Non-pigmented ciliary epithelial cell (primary cell): ENCODE measurements around the gene FZR1.
A peak's percentile ranks its signal among the peaks of the same experiment; 100 is the strongest.
"Not testable (repeated sequence)": the region's sequence is repeated elsewhere in the genome, so short reads cannot be mapped to it uniquely, and the experiment has no call there.

Source experiments
- DNase-seq: peaks from one replicate; pipeline ENCODE4 v3.0.0-alpha.2; 2010; ENCODE audit warnings: low read depth

The FZR1 gene

DNA sequence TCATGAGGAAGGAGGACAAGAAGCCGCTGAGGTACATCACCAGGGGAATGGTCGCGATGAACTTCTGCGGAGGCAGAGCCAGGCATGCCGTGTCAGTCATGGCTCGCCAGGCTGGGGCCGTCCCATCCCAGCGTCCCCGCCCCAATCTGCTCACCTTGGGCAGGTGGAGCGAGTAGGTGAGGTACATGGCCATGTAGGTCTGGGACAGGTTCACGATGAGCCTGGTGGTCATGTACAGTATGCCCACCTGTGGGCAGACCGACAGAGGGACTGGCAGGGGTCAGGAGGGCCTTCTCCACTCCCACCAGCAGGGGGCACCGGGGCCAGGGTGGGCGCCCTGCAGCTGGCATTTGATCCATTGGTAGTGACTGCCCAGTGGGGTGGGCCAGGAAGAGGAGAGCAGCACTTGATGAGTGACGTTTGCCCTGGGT, 41.2 kb downstream of the FZR1 start:
- DNase-seq, result no peak

DNA sequence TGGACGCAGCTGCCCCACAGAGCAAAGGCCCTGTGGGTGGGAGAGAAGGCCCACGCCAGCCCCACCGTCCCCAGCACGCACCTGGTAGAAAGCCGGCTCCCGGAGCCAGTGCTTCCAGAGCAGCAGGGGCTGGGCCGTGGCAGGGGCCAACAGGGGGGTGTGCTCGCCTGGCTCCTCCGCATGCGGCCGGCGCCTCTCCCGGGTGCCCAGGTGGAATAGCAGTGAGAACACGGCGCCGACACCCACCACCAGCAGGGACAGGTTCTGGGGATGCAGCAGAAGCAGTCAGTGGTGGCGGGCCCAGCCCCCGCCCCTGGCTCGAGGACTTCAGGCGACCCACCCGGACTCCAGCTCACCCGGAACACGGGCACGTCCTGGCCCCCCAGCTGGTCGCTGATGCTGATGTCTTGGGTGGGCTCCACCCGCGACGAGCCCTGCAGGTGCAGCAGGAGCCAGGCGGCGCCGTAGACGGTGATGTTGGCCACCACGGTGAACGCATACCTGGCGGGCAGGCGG, 41.7 kb downstream of the FZR1 start:
- DNase-seq, result no peak

DNA sequence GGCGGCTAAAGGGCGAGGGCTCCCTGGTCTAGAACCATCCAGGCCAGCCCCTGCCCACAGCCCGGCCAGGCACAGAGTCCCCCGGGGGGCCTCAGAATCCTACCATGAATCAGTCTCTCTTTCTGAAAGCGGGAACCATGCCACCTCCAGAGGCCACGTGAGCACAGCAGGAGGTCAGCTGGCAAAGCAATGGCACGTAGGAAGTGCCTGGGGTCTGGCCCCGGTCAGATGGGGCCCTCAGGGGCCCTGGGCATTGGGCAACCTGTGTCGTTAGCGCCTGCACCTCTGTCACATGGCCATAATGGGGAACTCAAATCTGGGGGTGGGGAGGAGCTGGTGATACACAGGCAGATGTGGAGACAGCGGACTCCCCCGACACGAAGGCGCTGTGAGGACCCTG, 42.5 kb downstream of the FZR1 start:
- DNase-seq, result no peak

DNA sequence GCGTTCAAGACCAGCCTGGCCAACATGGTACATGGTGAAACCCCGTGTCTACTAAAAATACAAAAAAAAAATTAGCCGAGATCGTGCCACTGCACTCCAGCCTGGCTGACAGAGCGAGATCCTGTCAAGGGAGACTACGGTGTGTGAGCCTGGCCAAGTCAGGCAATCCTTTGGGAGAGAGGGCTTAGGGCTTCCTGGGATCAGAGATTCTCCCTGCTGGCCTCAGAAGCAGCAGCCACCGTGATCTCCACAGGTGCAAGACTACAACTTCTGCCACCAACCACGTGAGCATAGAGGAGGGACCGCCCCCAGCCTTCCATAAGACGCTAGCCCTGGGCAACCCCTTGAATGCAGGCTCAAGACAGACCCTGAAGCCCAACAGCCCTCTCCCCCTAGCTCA, 43.7 kb downstream of the FZR1 start:
- no peak for DNase-seq

DNA sequence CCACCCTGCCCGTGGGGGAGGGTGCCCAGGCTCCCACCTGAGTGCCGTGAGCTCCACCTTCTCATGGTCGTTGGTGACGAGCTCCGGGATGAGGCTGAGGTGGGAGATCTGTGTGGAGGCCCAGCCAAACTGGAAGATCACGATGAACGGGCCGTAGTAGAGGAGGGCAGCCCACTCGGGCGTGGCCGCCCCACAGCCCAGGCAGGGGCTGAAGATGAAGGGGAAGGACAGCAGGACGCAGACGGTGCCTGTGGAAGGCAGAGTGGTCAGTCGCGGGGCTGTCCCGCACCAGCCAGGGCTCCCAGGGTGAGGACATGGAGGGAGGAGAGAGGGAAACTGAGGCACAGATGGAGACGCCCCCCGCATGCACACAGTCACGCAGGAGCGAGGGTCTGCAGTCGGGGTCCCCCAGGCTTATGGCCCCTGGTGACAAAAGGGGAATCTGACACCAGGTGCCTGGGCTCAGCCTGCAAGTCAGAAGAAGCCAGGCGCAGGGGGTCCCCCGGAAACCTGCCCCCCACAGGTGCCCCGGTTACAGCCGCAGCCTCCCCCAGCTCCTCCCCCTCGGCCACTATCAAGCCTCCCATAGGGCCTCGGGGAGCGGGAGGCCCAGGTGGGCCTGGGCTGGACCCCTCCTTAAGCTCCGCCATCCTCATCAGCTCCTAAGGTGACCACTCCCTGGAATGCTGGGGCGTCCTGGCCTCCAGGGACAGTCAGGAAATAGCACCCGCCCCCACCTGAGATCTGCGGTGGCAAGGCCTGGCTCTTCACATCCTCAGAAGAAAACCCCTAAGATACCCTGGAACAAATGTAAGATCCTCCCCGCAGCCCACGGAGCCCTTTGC, 45.1 kb downstream of the FZR1 start:
- DNase-seq, result no peak

DNA sequence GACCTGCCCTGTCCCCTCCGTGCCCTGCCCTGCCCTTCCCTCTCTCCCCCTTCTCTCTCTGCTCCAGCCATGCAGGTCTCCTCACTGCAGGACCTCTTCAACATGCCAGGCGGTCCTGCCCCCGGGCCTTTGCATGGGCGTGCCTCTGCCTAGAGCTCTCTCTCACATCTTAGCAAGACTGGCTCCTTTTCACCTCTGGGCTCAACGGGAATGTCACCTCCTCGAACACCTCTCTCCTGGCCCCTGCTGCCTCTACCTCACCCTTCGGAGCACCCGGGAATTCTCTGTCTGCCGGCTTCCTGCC, 45.6 kb downstream of the FZR1 start:
- no peak for DNase-seq

DNA sequence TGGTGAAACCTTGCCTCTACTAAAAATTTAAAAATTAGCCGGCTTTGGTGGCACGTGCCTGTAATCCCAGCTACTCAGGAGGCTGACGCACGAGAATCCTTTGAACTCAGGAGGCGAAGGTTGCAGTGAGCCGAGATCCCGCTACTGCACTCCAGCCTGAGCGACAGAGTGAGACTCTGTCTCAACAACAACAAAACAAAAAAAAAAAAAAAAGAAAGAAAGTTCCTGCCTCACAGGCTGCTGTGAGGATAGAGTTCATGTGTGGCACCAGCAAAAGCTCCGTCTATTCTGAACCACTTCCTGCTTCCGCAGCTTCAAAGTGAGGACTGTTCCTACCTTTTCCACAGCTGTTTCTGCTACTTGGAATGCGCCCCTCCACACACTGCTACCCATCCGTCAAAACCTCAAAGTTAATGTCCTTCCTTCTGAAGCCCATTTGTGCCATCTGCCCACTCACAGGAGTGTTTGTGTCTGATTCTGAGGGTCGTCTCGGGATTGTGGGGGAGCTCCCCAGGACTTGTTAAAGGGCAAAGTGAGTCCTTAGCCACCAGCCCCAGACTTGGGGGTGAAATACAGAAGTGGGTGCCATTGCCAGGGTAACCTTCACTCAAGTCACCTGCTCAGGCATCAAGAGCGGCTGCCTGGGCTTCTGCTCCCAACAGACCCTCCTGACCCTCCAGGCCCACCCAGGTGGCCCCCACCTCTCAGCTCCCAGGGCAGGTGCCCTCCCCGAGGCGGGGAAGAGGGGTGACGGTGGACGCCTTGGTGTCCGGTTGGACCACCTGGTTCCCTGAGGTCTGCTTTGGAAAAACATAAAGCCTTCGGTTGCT, 48.4 kb downstream of the FZR1 start:
- no peak for DNase-seq

DNA sequence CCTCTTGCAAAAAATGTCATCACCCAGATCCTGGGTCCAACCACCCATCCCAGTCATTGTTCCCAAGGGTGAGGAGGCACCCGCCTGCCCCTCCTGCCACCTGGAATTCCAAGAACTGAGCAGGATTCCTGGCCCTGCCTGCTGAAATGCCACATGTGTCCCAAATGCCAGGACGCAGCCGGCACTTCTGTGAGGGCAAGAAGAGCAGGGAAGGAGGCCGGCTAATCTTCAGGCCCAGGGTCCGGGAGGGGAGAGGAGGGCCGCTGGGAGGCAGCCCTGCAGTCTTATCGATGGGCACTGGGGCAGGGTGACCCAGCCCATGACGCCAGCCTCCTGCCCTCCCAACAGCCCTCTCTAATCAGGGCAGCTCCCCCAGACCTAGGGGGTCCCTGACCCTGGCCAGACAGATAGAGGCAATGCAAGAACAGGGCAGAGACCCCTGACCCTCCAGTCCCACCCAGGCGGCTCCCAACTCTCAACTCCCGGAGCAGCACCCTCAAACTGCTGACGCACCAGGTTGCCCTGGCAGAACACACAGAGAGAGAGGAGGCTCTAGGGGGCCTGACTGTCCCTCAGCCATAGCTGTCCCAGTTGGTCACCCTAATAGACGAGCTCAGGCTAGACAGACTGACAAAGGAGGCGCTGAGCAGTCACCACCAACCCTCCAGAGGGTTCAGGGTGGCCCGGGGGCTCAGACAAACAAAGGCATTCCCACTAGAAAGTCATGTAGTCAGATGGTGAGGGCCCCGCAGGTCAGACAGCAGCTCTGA, 49.7 kb downstream of the FZR1 start:
- DNase-seq, result no peak

DNA sequence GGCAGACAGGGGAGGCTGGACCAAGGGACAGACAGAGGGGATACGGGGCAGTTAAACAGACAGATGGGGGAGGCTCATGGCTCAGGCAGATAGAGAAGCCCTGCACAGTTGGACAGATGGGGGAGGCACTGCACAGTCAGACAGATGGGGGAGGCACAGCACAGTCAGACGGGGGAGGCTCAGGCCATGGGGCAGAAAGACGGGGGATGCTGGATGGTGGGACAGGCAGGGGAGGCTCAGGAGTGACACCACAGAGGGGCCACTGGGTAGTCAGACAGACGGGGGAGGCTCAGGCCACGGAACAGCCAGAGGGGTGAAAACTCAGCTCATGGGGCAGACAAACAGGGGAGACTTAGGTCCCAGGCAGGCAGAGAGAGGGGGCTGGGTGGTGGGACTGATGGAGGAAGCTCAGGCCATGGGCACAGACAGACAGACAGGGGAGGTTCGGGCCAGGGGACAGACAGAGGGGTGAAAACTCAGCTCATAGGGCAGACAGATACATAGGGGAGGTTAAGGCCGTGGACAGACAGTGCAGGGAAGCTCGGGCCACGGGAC, 50.4 kb downstream of the FZR1 start:
- no peak for DNase-seq

DNA sequence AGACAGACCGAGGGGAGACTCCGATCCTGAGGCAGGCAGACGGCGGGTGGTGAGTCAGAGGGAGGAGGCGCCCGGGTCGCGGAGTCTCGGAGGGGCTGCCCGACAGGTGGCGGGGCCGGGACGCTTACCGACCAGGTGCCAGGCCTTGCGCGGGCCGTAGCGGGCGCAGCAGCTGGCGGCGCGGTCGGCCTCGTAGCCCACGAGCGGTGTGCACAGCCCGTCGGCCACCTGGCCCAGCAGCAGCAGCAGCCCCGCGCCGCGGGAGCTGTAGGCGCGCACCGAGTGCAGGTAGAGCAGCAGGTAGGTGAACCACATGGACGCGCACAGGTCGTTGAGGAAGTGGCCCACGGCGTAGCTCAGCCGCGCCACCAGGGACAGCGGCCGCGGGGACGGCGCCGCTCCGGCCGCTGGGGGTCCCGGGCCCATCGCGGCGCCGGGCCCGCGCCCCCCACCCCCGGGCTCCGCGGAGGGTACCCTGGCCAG, 50.9 kb downstream of the FZR1 start:
- DNase-seq, result no peak

DNA sequence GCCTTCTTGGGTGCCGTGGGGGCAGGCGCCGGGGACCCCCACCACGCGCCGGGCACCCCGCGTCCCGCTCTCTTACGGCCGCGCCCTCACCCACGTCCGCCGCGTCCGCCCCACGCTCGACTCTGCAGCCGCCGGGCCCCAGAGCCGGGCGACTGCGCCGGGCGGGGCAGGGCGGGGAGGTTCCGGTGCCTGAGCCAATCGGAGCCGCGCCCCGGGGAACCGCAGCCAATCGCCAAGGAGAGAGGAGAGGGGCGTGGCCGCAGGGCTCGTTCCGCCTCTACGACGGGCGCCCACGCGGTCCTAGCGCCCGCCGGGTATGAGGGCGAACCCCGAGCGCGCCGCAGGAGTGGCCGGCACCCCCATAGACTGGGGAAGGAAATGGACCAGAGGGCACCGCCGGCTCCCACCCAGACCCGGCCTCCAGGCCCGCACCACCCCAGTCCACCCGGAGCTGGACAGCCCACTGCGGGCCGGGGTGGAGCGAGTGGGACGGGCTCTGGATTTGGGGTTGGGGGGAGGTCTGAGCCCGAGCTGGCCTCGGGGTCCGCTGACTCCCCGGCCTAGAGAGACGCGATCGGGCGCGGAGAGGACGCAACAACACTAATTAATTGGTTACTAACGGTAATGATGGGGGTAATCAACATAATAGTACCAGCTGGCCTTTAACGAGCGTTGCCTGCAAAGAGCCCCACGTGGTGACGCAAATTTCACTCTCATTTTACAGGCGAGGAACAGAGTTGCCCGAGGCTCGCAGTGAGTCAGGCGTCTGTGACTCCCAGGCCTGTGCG, 51.5 kb downstream of the FZR1 start, which contains the start of gene MFSD12:
MFSD12 (minus strand) TSS at position 126 of the 788 bp plus-strand sequence. CDS start 183 bp downstream, outside the sequence.
- DNase-seq, result peak; percentile 74

DNA sequence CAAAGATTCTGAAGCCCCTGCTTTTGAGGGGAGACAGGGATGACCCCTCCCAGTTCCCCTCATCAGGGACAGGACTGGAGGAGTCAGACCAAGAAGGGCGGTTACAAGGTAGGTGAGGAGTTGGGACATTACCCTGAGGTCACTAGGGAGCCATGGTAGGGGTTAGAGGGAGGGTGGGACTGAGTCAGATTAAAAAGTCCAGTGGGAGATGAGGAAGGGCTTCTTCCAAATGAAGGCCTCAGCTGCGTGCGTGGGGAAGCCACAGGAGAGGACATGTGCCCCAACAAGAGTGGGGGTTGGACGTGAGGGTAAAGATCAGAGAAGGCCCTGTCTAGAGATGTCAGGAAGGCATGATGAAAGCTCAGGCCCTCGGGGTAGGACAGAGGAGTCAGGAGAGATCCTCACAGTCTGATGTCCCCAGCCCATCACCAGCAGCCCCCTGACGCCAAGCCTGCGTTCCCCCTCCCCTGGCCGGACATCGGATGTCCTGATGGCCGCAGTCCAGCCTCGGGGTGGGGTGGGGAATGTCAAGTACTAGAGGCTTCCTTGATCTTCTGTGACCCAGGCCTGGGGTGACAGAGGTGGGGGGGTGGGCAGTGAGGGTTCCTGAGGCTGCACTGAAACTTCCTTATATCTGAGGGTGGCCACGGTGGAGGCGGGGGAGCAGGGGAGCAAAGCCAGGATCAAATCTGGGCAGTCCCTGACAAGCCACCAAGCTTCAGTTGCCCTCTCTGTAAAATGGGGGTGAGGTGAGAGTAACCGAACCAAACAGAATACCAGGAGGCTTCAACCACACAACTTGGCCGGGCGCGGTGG, 57.8 kb downstream of the FZR1 start:
- no peak for DNase-seq

DNA sequence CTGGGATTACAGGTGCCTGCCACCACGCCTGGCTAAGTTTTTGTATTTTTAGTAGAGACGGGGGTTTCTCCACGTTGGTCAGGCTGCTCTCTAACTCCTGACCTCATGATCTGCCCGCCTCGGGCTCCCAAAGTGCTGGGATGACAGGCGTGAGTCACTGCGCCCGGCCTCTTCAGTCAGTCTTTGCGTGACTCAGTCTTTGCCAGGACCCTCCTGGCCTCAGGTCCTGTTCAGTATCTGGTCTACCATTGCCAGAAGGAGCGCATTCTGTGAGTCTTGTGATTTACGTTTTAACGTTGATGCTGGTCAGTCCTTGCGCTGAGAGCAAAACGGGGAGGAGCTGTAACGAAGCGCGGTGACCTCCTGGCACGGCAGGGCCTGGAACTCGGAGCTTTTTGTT, 59.0 kb downstream of the FZR1 start:
- DNase-seq, result no peak

DNA sequence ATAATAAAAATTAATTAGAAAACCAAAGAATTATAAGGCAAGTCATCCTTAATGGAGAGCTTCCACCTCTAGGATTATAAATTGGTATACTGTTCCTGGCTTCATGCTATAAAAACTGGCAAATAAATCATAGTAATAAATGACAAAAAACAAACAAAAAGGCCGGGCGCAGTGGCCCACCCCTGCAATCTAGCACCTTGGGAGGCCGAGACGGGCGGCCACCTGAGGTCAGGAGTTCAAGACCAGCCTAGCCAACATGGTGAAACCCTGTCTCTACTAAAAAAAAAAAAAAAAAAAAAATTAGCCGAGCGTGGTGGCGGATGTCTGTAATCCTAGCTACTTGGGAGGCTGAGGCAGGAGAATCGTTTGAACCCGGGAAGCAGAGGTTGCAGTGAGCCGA, 63.9 kb downstream of the FZR1 start:
- DNase-seq, result not testable (repeated sequence)

DNA sequence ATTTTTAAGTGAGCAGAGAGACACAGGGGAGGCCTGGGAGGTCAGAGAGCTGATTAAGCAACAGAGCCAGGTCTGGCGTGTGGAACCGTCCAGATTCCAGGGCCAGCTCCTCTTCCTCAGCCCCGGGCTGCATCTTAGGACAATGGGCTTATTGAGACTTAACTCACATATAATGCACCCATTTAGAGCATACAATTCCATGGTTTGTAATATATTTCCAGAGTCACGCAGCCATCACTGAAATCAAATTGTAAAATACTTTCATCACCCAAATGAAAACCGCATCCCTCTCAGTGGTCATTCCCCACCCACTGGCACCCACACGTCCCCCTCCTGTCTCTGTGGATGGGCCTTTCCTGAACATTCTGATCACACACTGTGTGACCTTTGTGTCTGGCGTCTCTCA, 64.5 kb downstream of the FZR1 start:
- no peak for DNase-seq

DNA sequence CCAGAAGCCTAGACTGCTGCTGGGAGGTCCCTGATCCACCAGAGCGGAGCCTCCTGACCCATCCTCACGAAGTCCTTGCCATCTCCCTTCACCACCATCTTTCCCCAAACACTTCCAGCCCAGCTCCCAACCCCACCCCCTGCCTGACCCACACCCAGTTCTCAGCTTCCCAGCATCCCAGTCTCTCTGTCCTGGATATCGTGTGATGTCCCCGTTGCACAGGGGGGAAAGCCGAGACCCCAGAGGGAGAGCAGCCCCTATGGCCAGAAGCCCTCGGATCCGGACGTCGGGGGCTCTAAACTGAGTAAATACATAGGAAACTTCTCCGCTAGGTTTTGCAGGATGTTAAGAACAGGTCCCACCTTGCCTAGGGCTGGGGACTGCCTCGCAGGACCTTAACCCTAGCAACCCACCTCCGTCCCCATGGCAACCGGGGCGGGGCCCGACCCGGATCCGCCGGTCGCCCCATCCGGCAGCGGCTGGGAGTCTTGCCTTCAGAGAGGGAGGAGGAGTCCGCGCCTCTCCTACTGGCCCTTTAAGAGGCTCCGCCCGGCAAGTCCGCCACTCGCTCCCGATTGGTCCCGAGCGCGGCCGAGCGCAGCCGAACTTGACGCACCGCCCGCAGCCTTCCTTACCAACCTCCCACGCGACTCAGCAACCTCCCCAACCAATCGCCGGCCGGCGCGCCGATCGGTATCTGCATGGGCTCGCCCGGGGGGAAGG, 66.2 kb downstream of the FZR1 start:
- peak; percentile 99 for DNase-seq

DNA sequence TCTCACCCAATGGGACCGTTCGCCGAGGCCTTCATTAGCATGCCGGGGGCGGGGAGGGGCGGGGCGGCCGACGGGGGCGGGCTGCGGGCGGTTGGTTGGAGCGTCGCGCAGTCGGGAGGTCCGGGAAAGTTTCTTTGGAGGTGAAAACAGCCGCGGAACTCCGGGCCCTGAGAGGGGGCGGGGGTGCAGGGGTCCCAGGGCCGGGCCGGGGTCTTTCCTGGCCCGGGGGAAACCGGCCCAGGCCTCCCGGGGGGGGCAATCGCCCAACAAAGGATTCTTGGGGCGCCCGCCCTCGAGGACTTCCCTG, 66.7 kb downstream of the FZR1 start, which contains the start of gene HMG20B:
HMG20B (plus strand) TSS at position 90 of the 307 bp plus-strand sequence. CDS start 366 bp downstream, outside the sequence.
- DNase-seq, result no peak

DNA sequence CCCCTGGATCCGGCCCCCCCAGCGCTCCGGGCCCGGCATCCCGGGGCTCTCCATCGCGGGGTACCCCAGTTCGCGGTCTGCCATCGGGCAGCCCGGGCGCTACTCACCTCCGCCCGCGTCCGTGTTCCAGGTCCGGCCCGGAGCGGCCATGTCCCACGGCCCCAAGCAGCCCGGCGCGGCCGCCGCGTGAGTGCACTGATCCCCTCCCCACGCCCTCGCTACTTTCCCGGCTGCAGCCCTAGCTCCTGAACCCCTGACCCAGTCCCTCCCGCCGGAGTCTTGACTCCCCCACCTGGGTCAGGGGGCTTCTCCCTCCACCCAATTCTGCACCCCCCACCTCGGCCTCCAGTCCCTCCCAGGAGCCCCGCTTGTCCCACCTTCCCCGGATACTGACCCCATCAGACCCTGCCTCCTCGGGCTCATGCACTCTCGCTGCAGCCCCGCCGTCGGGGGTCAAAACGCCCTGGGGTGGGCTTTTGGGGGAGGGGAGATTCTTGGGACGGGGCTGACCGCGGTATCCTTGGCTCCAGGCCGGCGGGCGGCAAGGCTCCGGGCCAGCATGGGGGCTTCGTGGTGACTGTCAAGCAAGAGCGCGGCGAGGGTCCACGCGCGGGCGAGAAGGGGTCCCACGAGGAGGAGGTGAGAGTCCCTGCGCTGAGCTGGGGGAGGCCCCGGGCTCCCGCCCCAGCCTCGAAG, 67.2 kb downstream of the FZR1 start:
- no peak for DNase-seq
